IMR-90 (cell line): ENCODE data around the gene KYAT1.

Source experiments
- BHLHE40 ChIP-seq: fragments of 150-350 bp; IDR thresholded peaks from 2 replicates; pipeline ENCODE4 v1.6.1; 2016; ENCODE audit warnings: mild to moderate bottlenecking, low read depth, low read length
- FOS ChIP-seq: fragments of 150-350 bp; IDR thresholded peaks from 2 replicates; pipeline ENCODE4 v1.6.1; 2016; ENCODE audit warnings: low read depth, low read length
- MAFK ChIP-seq: IDR thresholded peaks from 2 replicates; pipeline ENCODE4 v1.6.1; 2012; ENCODE audit warnings: low read depth, low read length, improper control_type of control experiment
- POLR2A ChIP-seq: IDR thresholded peaks from 2 replicates; pipeline ENCODE4 v1.6.1; 2012; ENCODE audit warnings: mild to moderate bottlenecking, low read depth, low read length
- RFX5 ChIP-seq: IDR thresholded peaks from 2 replicates; pipeline ENCODE4 v1.8.0; 2012; ENCODE audit warnings: low read depth, mild to moderate bottlenecking, low read length, moderate library complexity
- SMC3 ChIP-seq: fragments of 150-350 bp; IDR thresholded peaks from 2 replicates; pipeline ENCODE4 v1.6.1; 2016; ENCODE audit warnings: low read depth, mild to moderate bottlenecking, antibody characterized with exemption, low read length, moderate library complexity
- TF ChIP-seq, protein P1 (sequence below): conservative IDR thresholded peaks from 2 replicates; pipeline ENCODE4 v1.5.1; 2012; ENCODE audit warnings: mild to moderate bottlenecking, low read depth, low read length, improper control_type of control experiment
- TF ChIP-seq, protein P2 (sequence below): fragments of 150-350 bp; IDR thresholded peaks from 2 replicates; pipeline ENCODE4 v1.6.1; 2017; ENCODE audit warnings: mild to moderate bottlenecking, antibody characterized with exemption, low read length, low read depth
- TF ChIP-seq, protein P3 (sequence below): fragments of 150-350 bp; IDR thresholded peaks from 2 replicates; pipeline ENCODE4 v1.6.1; 2016; ENCODE audit warnings: low read depth, mild to moderate bottlenecking, low read length, moderate library complexity, borderline replicate concordance

DNA sequence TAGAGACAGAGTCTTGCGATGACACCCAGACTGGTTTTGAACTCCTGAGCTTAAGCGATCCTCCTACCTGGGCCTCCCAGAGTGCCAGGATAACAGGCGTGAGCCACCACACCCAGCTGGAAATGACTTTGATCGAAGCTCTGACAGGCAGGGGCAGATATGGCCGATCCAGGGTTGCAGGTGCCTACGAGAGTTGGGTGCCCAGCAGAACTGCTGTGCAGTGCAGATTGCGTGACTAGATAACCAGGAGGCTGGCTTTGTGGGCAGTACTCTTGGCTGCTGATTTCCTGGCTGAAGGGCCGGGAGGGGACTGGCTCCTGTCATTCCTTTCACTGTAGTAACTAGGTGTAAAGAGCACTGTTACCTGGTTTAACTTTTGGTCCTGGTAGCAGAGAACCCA, 82.9 kb downstream of the KYAT1 start:
- no peak for TF ChIP-seq RFX5
- TF ChIP-seq POLR2A = no peak
- TF ChIP-seq, protein P1, sequence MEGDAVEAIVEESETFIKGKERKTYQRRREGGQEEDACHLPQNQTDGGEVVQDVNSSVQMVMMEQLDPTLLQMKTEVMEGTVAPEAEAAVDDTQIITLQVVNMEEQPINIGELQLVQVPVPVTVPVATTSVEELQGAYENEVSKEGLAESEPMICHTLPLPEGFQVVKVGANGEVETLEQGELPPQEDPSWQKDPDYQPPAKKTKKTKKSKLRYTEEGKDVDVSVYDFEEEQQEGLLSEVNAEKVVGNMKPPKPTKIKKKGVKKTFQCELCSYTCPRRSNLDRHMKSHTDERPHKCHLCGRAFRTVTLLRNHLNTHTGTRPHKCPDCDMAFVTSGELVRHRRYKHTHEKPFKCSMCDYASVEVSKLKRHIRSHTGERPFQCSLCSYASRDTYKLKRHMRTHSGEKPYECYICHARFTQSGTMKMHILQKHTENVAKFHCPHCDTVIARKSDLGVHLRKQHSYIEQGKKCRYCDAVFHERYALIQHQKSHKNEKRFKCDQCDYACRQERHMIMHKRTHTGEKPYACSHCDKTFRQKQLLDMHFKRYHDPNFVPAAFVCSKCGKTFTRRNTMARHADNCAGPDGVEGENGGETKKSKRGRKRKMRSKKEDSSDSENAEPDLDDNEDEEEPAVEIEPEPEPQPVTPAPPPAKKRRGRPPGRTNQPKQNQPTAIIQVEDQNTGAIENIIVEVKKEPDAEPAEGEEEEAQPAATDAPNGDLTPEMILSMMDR = no peak
- TF ChIP-seq, protein P2, sequence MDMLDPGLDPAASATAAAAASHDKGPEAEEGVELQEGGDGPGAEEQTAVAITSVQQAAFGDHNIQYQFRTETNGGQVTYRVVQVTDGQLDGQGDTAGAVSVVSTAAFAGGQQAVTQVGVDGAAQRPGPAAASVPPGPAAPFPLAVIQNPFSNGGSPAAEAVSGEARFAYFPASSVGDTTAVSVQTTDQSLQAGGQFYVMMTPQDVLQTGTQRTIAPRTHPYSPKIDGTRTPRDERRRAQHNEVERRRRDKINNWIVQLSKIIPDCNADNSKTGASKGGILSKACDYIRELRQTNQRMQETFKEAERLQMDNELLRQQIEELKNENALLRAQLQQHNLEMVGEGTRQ = no peak
- TF ChIP-seq MAFK = no peak
- no peak for TF ChIP-seq BHLHE40
- no peak for TF ChIP-seq FOS
- TF ChIP-seq, protein P3, sequence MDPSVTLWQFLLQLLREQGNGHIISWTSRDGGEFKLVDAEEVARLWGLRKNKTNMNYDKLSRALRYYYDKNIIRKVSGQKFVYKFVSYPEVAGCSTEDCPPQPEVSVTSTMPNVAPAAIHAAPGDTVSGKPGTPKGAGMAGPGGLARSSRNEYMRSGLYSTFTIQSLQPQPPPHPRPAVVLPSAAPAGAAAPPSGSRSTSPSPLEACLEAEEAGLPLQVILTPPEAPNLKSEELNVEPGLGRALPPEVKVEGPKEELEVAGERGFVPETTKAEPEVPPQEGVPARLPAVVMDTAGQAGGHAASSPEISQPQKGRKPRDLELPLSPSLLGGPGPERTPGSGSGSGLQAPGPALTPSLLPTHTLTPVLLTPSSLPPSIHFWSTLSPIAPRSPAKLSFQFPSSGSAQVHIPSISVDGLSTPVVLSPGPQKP = no peak
- no peak for TF ChIP-seq SMC3
